ENCODE measurements around the gene ARHGAP31. TPM values are rescaled to one million over a fixed set of nuclear protein-coding genes. Genes with fewer than 3 reads are reported as not detected.

ARHGAP31 gene
- polyA plus RNA-seq, 3 donors, result 4.7 to 9.8 (median 7.6) TPM

- 100% methylated on average over 3 of the region's 5 CpGs for WGBS (ENCODE audit: insufficient coverage)
- peaks cover 0 to 6% (median 3%) of the 10 kb centered on the region in 7 donors for H3K9me3 Mint-ChIP-seq
- H3K27me3 Mint-ChIP-seq (ENCODE audit: low read depth in 3 of 3), result peaks cover 0 to 1% (median 0%) of the 10 kb centered on the region in 3 donors
- intact Hi-C loops (cut with micrococcal nuclease), result loop anchor here in 1 of 2 donors (10.0 kb wide), 1 partner anchor 1144 kb away; no protein-coding TSS in a partner anchor
- TF ChIP-seq CTCF (IDR thresholded peaks at IDR 0.05), result no peak
- DNase-seq, result no peak
- no peak overlapping the region for H3K4me3 ChIP-seq (replicated peaks in 1 of 3; ENCODE audit: low read depth in 2 of 3, low read length in 3 of 3)
- H3K9ac ChIP-seq (ENCODE audit: insufficient read depth, low read length, poor library complexity, severe bottlenecking), result no peak overlapping the region
- no peaks in the 10 kb centered on the region for H3K27me3 ChIP-seq (ENCODE audit: control insufficient read depth in 2 of 2, insufficient read depth in 2 of 2, low read length in 2 of 2)
- H4K20me1 ChIP-seq (ENCODE audit: insufficient read depth, low read length), result no peaks in the 10 kb centered on the region
- H3K4me1 ChIP-seq (ENCODE audit: control insufficient read depth in 1 of 2, insufficient read depth in 2 of 2, low read length in 2 of 2), result no peaks in the 10 kb centered on the region
- no peak overlapping the region for H3K27ac ChIP-seq (ENCODE audit: low read depth in 1 of 2, low read length in 2 of 2)
- H3K79me2 ChIP-seq (ENCODE audit: insufficient read depth, low read length), result no peaks in the 10 kb centered on the region
- peaks cover 77 to 83% of the 10 kb centered on the region in 2 donors for H3K36me3 Mint-ChIP-seq
- peak overlapping the region in 1 of 7 donors; percentile 55 for H3K27ac Mint-ChIP-seq
- no peak overlapping the region for H2AFZ ChIP-seq (ENCODE audit: insufficient read depth, low read depth, low read length, poor library complexity, severe bottlenecking)
- peaks cover 0 to 4% of the 10 kb centered on the region in 2 donors for H3K9me3 ChIP-seq (replicated peaks in 1 of 2; ENCODE audit: control insufficient read depth in 1 of 2, insufficient read depth in 1 of 2, low read length in 2 of 2)
- no peak overlapping the region for H3K4me2 ChIP-seq (replicated peaks; ENCODE audit: extremely low read depth, low read length, poor library complexity, severe bottlenecking)
- H3K4me1 Mint-ChIP-seq, result peaks cover 3% of the 10 kb centered on the region
- H3K4me3 Mint-ChIP-seq, result no peak overlapping the region
- peaks cover 38 to 97% of the 10 kb centered on the region in 2 donors for H3K36me3 ChIP-seq (replicated peaks in 1 of 2; ENCODE audit: control insufficient read depth in 1 of 2, insufficient read depth in 2 of 2, low read length in 2 of 2)
Measured at GRCh38 chr3:119401069-119401468, 106.9 kb downstream of the ARHGAP31 start.

- no peaks in the 10 kb centered on the region for H3K79me2 ChIP-seq (ENCODE audit: insufficient read depth, low read length)
- 96% methylated on average over 30 of the region's 36 CpGs for WGBS (ENCODE audit: insufficient coverage)
- Mint-ChIP-seq H3K27ac (peak overlapping the region in 2 of 7 donors; percentile 9 to 58), H3K9me3 (peaks cover 0 to 6% (median 3%) of the 10 kb centered on the region in 7 donors), H3K36me3 (peaks cover 74 to 79% of the 10 kb centered on the region in 2 donors), H3K27me3 (ENCODE audit: low read depth in 3 of 3) (peaks cover 0 to 1% (median 0%) of the 10 kb centered on the region in 3 donors), H3K4me3 (no peak overlapping the region), H3K4me1 (peaks cover 2% of the 10 kb centered on the region)
- peaks cover 38 to 97% of the 10 kb centered on the region in 2 donors for H3K36me3 ChIP-seq (replicated peaks in 1 of 2; ENCODE audit: control insufficient read depth in 1 of 2, insufficient read depth in 2 of 2, low read length in 2 of 2)
- no peak overlapping the region for H2AFZ ChIP-seq (ENCODE audit: insufficient read depth, low read depth, low read length, poor library complexity, severe bottlenecking)
- H3K27me3 ChIP-seq (ENCODE audit: control insufficient read depth in 2 of 2, insufficient read depth in 2 of 2, low read length in 2 of 2), result no peaks in the 10 kb centered on the region
- H3K4me3 ChIP-seq (replicated peaks in 1 of 3; ENCODE audit: low read depth in 2 of 3, low read length in 3 of 3), result no peak overlapping the region
- no peak overlapping the region for H3K4me2 ChIP-seq (replicated peaks; ENCODE audit: extremely low read depth, low read length, poor library complexity, severe bottlenecking)
- H3K9ac ChIP-seq (ENCODE audit: insufficient read depth, low read length, poor library complexity, severe bottlenecking), result no peak overlapping the region
- H3K4me1 ChIP-seq (ENCODE audit: control insufficient read depth in 1 of 2, insufficient read depth in 2 of 2, low read length in 2 of 2), result no peaks in the 10 kb centered on the region
- no peak for DNase-seq
- no peak overlapping the region for H3K27ac ChIP-seq (ENCODE audit: low read depth in 1 of 2, low read length in 2 of 2)
- H3K9me3 ChIP-seq (replicated peaks in 1 of 2; ENCODE audit: control insufficient read depth in 1 of 2, insufficient read depth in 1 of 2, low read length in 2 of 2), result peaks cover 0 to 4% of the 10 kb centered on the region in 2 donors
- TF ChIP-seq CTCF (IDR thresholded peaks at IDR 0.05), result no peak
- H4K20me1 ChIP-seq (ENCODE audit: insufficient read depth, low read length), result no peaks in the 10 kb centered on the region
- intact Hi-C loops (cut with micrococcal nuclease), result loop anchor here in 1 of 2 donors (10.0 kb wide), 1 partner anchor 1143 kb away; no protein-coding TSS in a partner anchor
Measured at GRCh38 chr3:119401503-119402440, 107.6 kb downstream of the ARHGAP31 start.
